ENCODE results near the gene GCM1. TPM values are rescaled to one million over a fixed set of nuclear protein-coding genes. Genes with fewer than 3 reads are reported as not detected.

GCM1 gene
- total RNA-seq, 1 donor from 2014 or later: not detected

GRCh38 chr6:53134601-53135235, 13.9 kb downstream of the GCM1 start:
- no peak for TF ChIP-seq CTCF (IDR thresholded peaks at IDR 0.05; ENCODE audit: insufficient read depth, low read length, poor library complexity, severe bottlenecking)
- H3K4me3 ChIP-seq (ENCODE audit: low read depth, low read length): no peak overlapping the region
- no peak for DNase-seq (ENCODE audit: low read depth)
- H3K36me3 ChIP-seq (ENCODE audit: control insufficient read depth, insufficient read depth, low read length): no peaks in the 10 kb centered on the region
- H3K27me3 ChIP-seq (ENCODE audit: control insufficient read depth, insufficient read depth, low read length): no peaks in the 10 kb centered on the region

- no peak for TF ChIP-seq CTCF (IDR thresholded peaks at IDR 0.05; ENCODE audit: insufficient read depth, low read length, poor library complexity, severe bottlenecking)
Observed at GRCh38 chr6:53133961-53134360, 14.7 kb downstream of the GCM1 start.

GRCh38 chr6:53130569-53131290, 17.9 kb downstream of the GCM1 start:
- Histone ChIP-seq H3K36me3 (ENCODE audit: control insufficient read depth, insufficient read depth, low read length) (no peaks in the 10 kb centered on the region), H3K4me3 (ENCODE audit: low read depth, low read length) (no peak overlapping the region), H3K27me3 (ENCODE audit: control insufficient read depth, insufficient read depth, low read length) (no peaks in the 10 kb centered on the region)
- no peak for DNase-seq (ENCODE audit: low read depth)
- TF ChIP-seq CTCF (IDR thresholded peaks at IDR 0.05; ENCODE audit: insufficient read depth, low read length, poor library complexity, severe bottlenecking): no peak

More at GRCh38 chr6:53133961-53134360, 14.7 kb downstream of the GCM1 start:
- H3K4me3 ChIP-seq (ENCODE audit: low read depth, low read length): no peak overlapping the region
- H3K36me3 ChIP-seq (ENCODE audit: control insufficient read depth, insufficient read depth, low read length): no peaks in the 10 kb centered on the region
- H3K27me3 ChIP-seq (ENCODE audit: control insufficient read depth, insufficient read depth, low read length): no peaks in the 10 kb centered on the region
- no peak for DNase-seq (ENCODE audit: low read depth)

GRCh38 chr6:53128842-53129241, 19.8 kb downstream of the GCM1 start:
- Histone ChIP-seq H3K36me3 (ENCODE audit: control insufficient read depth, insufficient read depth, low read length) (no peaks in the 10 kb centered on the region), H3K4me3 (ENCODE audit: low read depth, low read length) (no peak overlapping the region), H3K27me3 (ENCODE audit: control insufficient read depth, insufficient read depth, low read length) (no peaks in the 10 kb centered on the region)
- TF ChIP-seq CTCF (IDR thresholded peaks at IDR 0.05; ENCODE audit: insufficient read depth, low read length, poor library complexity, severe bottlenecking): no peak
- peak; percentile 48 for DNase-seq (ENCODE audit: low read depth)

GRCh38 chr6:53125276-53125675, 23.4 kb downstream of the GCM1 start:
- no peaks in the 10 kb centered on the region for H3K36me3 ChIP-seq (ENCODE audit: control insufficient read depth, insufficient read depth, low read length)
- no peak for DNase-seq (ENCODE audit: low read depth)
- TF ChIP-seq CTCF (IDR thresholded peaks at IDR 0.05; ENCODE audit: insufficient read depth, low read length, poor library complexity, severe bottlenecking): no peak

More at GRCh38 chr6:53125276-53125675, 23.4 kb downstream of the GCM1 start:
- H3K27me3 ChIP-seq (ENCODE audit: control insufficient read depth, insufficient read depth, low read length): no peaks in the 10 kb centered on the region
- H3K4me3 ChIP-seq (ENCODE audit: low read depth, low read length): no peak overlapping the region
